A673 (cell line): ENCODE data around the gene KCNK18. TPM values are rescaled to one million over a fixed set of nuclear protein-coding genes. Genes with fewer than 3 reads are reported as not detected.

ENCODE experiments used
- BruUV-seq: library from RNA; stranded (reverse); fragments of 400-500 nt; replicated peaks from 2 replicates; lab custom pipeline; 2021; lab: Mats Ljungman, UMichigan
- CTCF ChIA-PET: fragments of 300-600 bp; sonication (Branson Sonifier 250); formaldehyde crosslinking; loops from one replicate; lab custom pipeline; 2022; ENCODE audit warnings: antibody characterized with exemption; lab: Charles Lee
- POLR2A ChIA-PET: fragments of 300-600 bp; sonication (Branson Sonifier 250); formaldehyde crosslinking; loops from one replicate; lab custom pipeline; 2022; ENCODE audit warnings: antibody characterized with exemption; ENCODE audit not compliant: low non-redundant PET; lab: Charles Lee
- DNase-seq: peaks from one replicate; pipeline ENCODE4 v3.0.0-alpha.2; 2015; ENCODE audit warnings: low spot score
- H3K27ac ChIP-seq: fragments of 200-600 bp; sonication (generic); 2 replicates; pipeline ENCODE4 v1.5.1; 2016; ENCODE audit warnings: mixed run types, low read depth, mild to moderate bottlenecking, mixed read lengths, antibody characterized with exemption, low read length; ENCODE audit not compliant: poor library complexity, severe bottlenecking
- H3K27me3 ChIP-seq: fragments of 200-600 bp; sonication (generic); replicated peaks from 2 replicates; pipeline ENCODE4 v1.6.1; 2017; ENCODE audit warnings: mixed run types, low read depth, mild to moderate bottlenecking, mixed read lengths, antibody characterized with exemption, low read length; ENCODE audit not compliant: insufficient read depth, poor library complexity
- H3K36me3 ChIP-seq: fragments of 200-600 bp; sonication (generic); 2 replicates; pipeline ENCODE4 v1.6.1; 2016; ENCODE audit warnings: mixed run types, mild to moderate bottlenecking, mixed read lengths, antibody characterized with exemption, low read length; ENCODE audit not compliant: insufficient read depth, poor library complexity, severe bottlenecking
- H3K4me1 ChIP-seq: fragments of 200-600 bp; sonication (generic); 2 replicates; pipeline ENCODE4 v1.6.1; 2017; ENCODE audit warnings: mixed run types, mild to moderate bottlenecking, mixed read lengths, antibody characterized with exemption, low read length; ENCODE audit not compliant: insufficient read depth, poor library complexity, severe bottlenecking
- H3K4me3 ChIP-seq: fragments of 200-600 bp; sonication (generic); 2 replicates; pipeline ENCODE4 v1.5.1; 2016; ENCODE audit warnings: low read depth, mixed run types, mild to moderate bottlenecking, mixed read lengths, low read length; ENCODE audit not compliant: poor library complexity, severe bottlenecking
- H3K9me3 ChIP-seq: fragments of 200-600 bp; sonication (generic); 2 replicates; pipeline ENCODE4 v1.6.1; 2016; ENCODE audit warnings: mixed run types, low read depth, mild to moderate bottlenecking, mixed read lengths, antibody characterized with exemption, low read length; ENCODE audit not compliant: poor library complexity, severe bottlenecking
- CTCF ChIP-seq: fragments of 300-800, 200-600 bp; sonication (generic); conservative IDR thresholded peaks from 2 replicates; pipeline ENCODE4 v1.5.1; 2017; ENCODE audit warnings: low read depth, mild to moderate bottlenecking, antibody characterized with exemption, low read length, moderate library complexity, mixed read lengths
- EZH2 ChIP-seq: fragments of 200-600 bp; sonication (generic); IDR thresholded peaks from 2 replicates; pipeline ENCODE4 v1.6.1; 2017; ENCODE audit warnings: borderline replicate concordance, low read depth, mild to moderate bottlenecking, mixed read lengths, antibody characterized with exemption, low read length; ENCODE audit not compliant: poor library complexity, severe bottlenecking
- intact Hi-C: fragments of 100-400 bp; cut with micrococcal nuclease; formaldehyde crosslinking; loops from one replicate; pipeline ENCODE4 v1.10.0; 2022; ENCODE audit not compliant: unreplicated experiment
- microRNA-seq: library from miRNA; unstranded; fragments of <30 nt; microRNA quantifications from one replicate; pipeline ENCODE4 v1.2.0, GENCODE V29; 2021
- total RNA-seq: library from RNA; stranded (reverse); gene quantifications from 2 replicates; pipeline ENCODE4 v1.2.3, GENCODE V29; 2021

Gene KCNK18
- total RNA-seq, 1 experiment from 2014 or later: 0.43 TPM

GRCh38 chr10:117257721-117258120, 60.4 kb downstream of the KCNK18 start:
- TF ChIP-seq EZH2 (no peak), CTCF (no peak)
- no peak for DNase-seq
- H3K4me3 ChIP-seq: no peak overlapping the region
- no peak overlapping the region for H3K27ac ChIP-seq
- BruUV-seq: no TSS peak
- no peaks in the 10 kb centered on the region for H3K9me3 ChIP-seq
- POLR2A ChIA-PET: no interaction called here
- intact Hi-C loops: no loop called here
- H3K36me3 ChIP-seq: no peaks in the 10 kb centered on the region
- no peaks in the 10 kb centered on the region for H3K4me1 ChIP-seq
- no peaks in the 10 kb centered on the region for H3K27me3 ChIP-seq
- CTCF ChIA-PET: no interaction called here

GRCh38 chr10:117259279-117259678, 62.0 kb downstream of the KCNK18 start:
- Histone ChIP-seq H3K9me3 (no peaks in the 10 kb centered on the region), H3K27me3 (no peaks in the 10 kb centered on the region), H3K27ac (no peak overlapping the region), H3K4me3 (no peak overlapping the region), H3K4me1 (no peaks in the 10 kb centered on the region), H3K36me3 (no peaks in the 10 kb centered on the region)
- TF ChIP-seq EZH2 (no peak), CTCF (no peak)
- BruUV-seq: no TSS peak
- DNase-seq: no peak
- intact Hi-C loops: no loop called here
- POLR2A ChIA-PET: no interaction called here
- CTCF ChIA-PET: no interaction called here

Small RNA genes lying within 50 kb of the gene (microRNA-seq; reads per million reads assigned to microRNA genes)
- gene MIR3663: 1,008 reads per million, percentile 81 among the genes with 10 or more reads in this experiment

Other genes with a start within 250 kb of the KCNK18 start
- gene SHTN1, start 192.3 kb upstream of the KCNK18 start, total RNA-seq: 39.9 and 40.6 TPM in 2 replicates
- gene VAX1, start 59.2 kb upstream of the KCNK18 start, total RNA-seq: 65.1 and 74.4 TPM in 2 replicates
- gene SLC18A2, start 43.6 kb downstream of the KCNK18 start, total RNA-seq: 0.06 TPM in 1 of 2 replicates, not detected in the other
- 28.7 and 29.5 TPM in 2 replicates for gene PDZD8, start 178.0 kb downstream of the KCNK18 start, total RNA-seq